ENCODE data around the gene GLIPR1. TPM values are rescaled to one million over a fixed set of nuclear protein-coding genes. Genes with fewer than 3 reads are reported as not detected.

Gene GLIPR1
- total and polyA plus RNA-seq, 10 of the 15 experiments (the other 5 are each of a cell fraction or from before 2014, with no cell fraction given): 18.2 to 62.6 (median 32.2) TPM

GRCh38 chr12:75509621-75510020 lies 29.1 kb downstream of the GLIPR1 start:
- 89% methylated on average over 3 of the region's 4 CpGs for WGBS (ENCODE audit: insufficient coverage, insufficient replicate concordance, low lambda C conversion rate, missing lambda C conversion rate)
- Histone ChIP-seq H3K27ac (ENCODE audit: control insufficient read depth, insufficient read depth) (no peak overlapping the region), H2AFZ (ENCODE audit: control insufficient read depth, low read depth, low read length) (no peak overlapping the region), H3K4me2 (ENCODE audit: control insufficient read depth, insufficient read depth) (peak overlapping the region; percentile 80), H3K27me3 (replicated peaks in 1 of 2; ENCODE audit: control insufficient read depth in 2 of 2, insufficient read depth in 2 of 2, low read length in 1 of 2) (no peaks in the 10 kb centered on the region), H3K4me3 (peak overlapping the region; percentile 76; the same call in 1 of the 2 replicates), H3K4me1 (ENCODE audit: control insufficient read depth, insufficient read depth, low read length) (no peaks in the 10 kb centered on the region; the same call in 1 of the 2 replicates), H3K9ac (ENCODE audit: control insufficient read depth, insufficient read depth, low read length) (no peak overlapping the region), H3K36me3 (ENCODE audit: control insufficient read depth in 2 of 2, insufficient read depth in 2 of 2, low read length in 1 of 2) (peaks cover 0 to 11% of the 10 kb centered on the region in 2 experiments; a peak in 1 of 4 replicates), H4K20me1 (ENCODE audit: control insufficient read depth, insufficient read depth) (no peaks in the 10 kb centered on the region), H3K79me2 (ENCODE audit: control insufficient read depth, insufficient read depth, low read length) (peaks cover 43% of the 10 kb centered on the region), H3K9me3 (replicated peaks; ENCODE audit: control insufficient read depth, insufficient read depth, low read length) (no peaks in the 10 kb centered on the region; the same call in 2 of the 3 replicates)
- TF ChIP-seq ZNF217 (IDR thresholded peaks at IDR 0.05): no peak
- no peak for TF ChIP-seq ZNF687 (IDR thresholded peaks at IDR 0.05)
- TF ChIP-seq TCF7 (IDR thresholded peaks at IDR 0.05; ENCODE audit: borderline replicate concordance): no peak
- TF ChIP-seq GATAD2B (conservative IDR thresholded peaks at IDR 0.05; ENCODE audit: low read depth): no peak
- TF ChIP-seq PAX8 (IDR thresholded peaks at IDR 0.05): no peak
- TF ChIP-seq SUZ12 (IDR thresholded peaks at IDR 0.05; ENCODE audit: unreplicated experiment): no peak
- TF ChIP-seq NR2F1 (conservative IDR thresholded peaks at IDR 0.05): no peak
- SMC1A ChIA-PET (ENCODE audit: uncharacterized antibody, unreplicated experiment): interaction anchor here (0.7 to 3.8 kb wide), 4 partner anchors 18 to 1078 kb away, joined by 3 to 58 read pairs (median 11); partner anchors contain the start of gene GLIPR1
- POLR2A ChIA-PET: interaction anchor here (0.6 to 0.7 kb wide), 2 partner anchors 228 to 405 kb away, joined by 3 read pairs; no protein-coding TSS in a partner anchor
- intact Hi-C loops (cut with micrococcal nuclease; ENCODE audit: unreplicated experiment): loop anchor here (5.0 kb wide), 4 partner anchors 72 to 1048 kb away; partner anchors contain the start of genes BBS10, OSBPL8 and PHLDA1
- BruUV-seq (replicated peaks): no TSS peak
- ATAC-seq (no peak), FAIRE-seq (no peak), DNase-seq (ENCODE audit: low read depth, low spot score) (no peak)
- RAD21 ChIA-PET (ENCODE audit: unreplicated experiment): interaction anchor here (0.7 to 4.0 kb wide), 7 partner anchors 17 to 522 kb away, joined by 3 to 21 read pairs (median 4); partner anchors contain the start of genes GLIPR1L1 and PHLDA1
- CTCF ChIA-PET: interaction anchor here (1.2 to 6.6 kb wide), 2 partner anchors 17 to 27 kb away, joined by 4 to 137 read pairs; partner anchors contain the start of gene GLIPR1
- in situ Hi-C loops (cut with MboI): no loop called here

Measured in GM12878 (cell line).